ENCODE measurements around the gene MVB12B.

MVB12B gene

GRCh38 chr9:126428534-126429175 lies 102.0 kb downstream of the MVB12B start:
- no peak for DNase-seq (ENCODE audit: low read depth in 3 of 3)

- DNase-seq (ENCODE audit: low read depth in 3 of 3) = no peak
Measured at GRCh38 chr9:126429190-126429589, 102.6 kb downstream of the MVB12B start.

- DNase-seq (ENCODE audit: low read depth in 3 of 3) = no peak
Measured at GRCh38 chr9:126430124-126430523, 103.5 kb downstream of the MVB12B start.

- DNase-seq (ENCODE audit: low read depth in 3 of 3) = no peak
Measured at GRCh38 chr9:126431077-126431742, 104.6 kb downstream of the MVB12B start.

- no peak for DNase-seq (ENCODE audit: low read depth in 3 of 3)
Measured at GRCh38 chr9:126432659-126433058, 106.0 kb downstream of the MVB12B start.

- no peak for DNase-seq (ENCODE audit: low read depth in 3 of 3)
Measured at GRCh38 chr9:126435105-126435504, 108.5 kb downstream of the MVB12B start.

GRCh38 chr9:126435626-126436025 lies 109.0 kb downstream of the MVB12B start:
- DNase-seq (ENCODE audit: low read depth in 3 of 3) = no peak

- no peak for DNase-seq (ENCODE audit: low read depth in 3 of 3)
Measured at GRCh38 chr9:126436545-126437267, 110.1 kb downstream of the MVB12B start.

- no peak for DNase-seq (ENCODE audit: low read depth in 3 of 3)
Measured at GRCh38 chr9:126437268-126437666, 110.6 kb downstream of the MVB12B start.

GRCh38 chr9:126437701-126438100 lies 111.1 kb downstream of the MVB12B start:
- DNase-seq (ENCODE audit: low read depth in 3 of 3) = no peak

GRCh38 chr9:126438741-126439401 lies 112.2 kb downstream of the MVB12B start:
- no peak for DNase-seq (ENCODE audit: low read depth in 3 of 3)

- DNase-seq (ENCODE audit: low read depth in 3 of 3) = no peak
Measured at GRCh38 chr9:126439402-126439765, 112.8 kb downstream of the MVB12B start.

- DNase-seq (ENCODE audit: low read depth in 3 of 3) = no peak
Measured at GRCh38 chr9:126439883-126440653, 113.4 kb downstream of the MVB12B start.

- no peak for DNase-seq (ENCODE audit: low read depth in 3 of 3)
Measured at GRCh38 chr9:126440940-126441339, 114.3 kb downstream of the MVB12B start.

GRCh38 chr9:126442636-126443035 lies 116.0 kb downstream of the MVB12B start:
- DNase-seq (ENCODE audit: low read depth in 3 of 3) = no peak

- no peak for DNase-seq (ENCODE audit: low read depth in 3 of 3)
Measured at GRCh38 chr9:126443144-126443543, 116.5 kb downstream of the MVB12B start.

GRCh38 chr9:126448136-126448535 lies 121.5 kb downstream of the MVB12B start:
- DNase-seq (ENCODE audit: low read depth in 3 of 3) = no peak

GRCh38 chr9:126448865-126449577 lies 122.4 kb downstream of the MVB12B start:
- DNase-seq (ENCODE audit: low read depth in 3 of 3) = no peak

GRCh38 chr9:126449725-126450667 lies 123.4 kb downstream of the MVB12B start:
- no peak for DNase-seq (ENCODE audit: low read depth in 3 of 3)

GRCh38 chr9:126450668-126451205 lies 124.1 kb downstream of the MVB12B start:
- no peak for DNase-seq (ENCODE audit: low read depth in 3 of 3)

All from stimulated activated CD4-positive, alpha-beta T cell treated with anti-CD3 and anti-CD28 coated beads, TNF-alpha, amount 100 ng/mL, for 24 hours (primary cell).